Measurements from ENCODE around the gene RBM10.
A peak's percentile ranks its signal among the peaks of the same experiment; 100 is the strongest.
"Not testable (repeated sequence)": the region's sequence is repeated elsewhere in the genome, so short reads cannot be mapped to it uniquely, and the experiment has no call there.

RBM10 gene

DNA sequence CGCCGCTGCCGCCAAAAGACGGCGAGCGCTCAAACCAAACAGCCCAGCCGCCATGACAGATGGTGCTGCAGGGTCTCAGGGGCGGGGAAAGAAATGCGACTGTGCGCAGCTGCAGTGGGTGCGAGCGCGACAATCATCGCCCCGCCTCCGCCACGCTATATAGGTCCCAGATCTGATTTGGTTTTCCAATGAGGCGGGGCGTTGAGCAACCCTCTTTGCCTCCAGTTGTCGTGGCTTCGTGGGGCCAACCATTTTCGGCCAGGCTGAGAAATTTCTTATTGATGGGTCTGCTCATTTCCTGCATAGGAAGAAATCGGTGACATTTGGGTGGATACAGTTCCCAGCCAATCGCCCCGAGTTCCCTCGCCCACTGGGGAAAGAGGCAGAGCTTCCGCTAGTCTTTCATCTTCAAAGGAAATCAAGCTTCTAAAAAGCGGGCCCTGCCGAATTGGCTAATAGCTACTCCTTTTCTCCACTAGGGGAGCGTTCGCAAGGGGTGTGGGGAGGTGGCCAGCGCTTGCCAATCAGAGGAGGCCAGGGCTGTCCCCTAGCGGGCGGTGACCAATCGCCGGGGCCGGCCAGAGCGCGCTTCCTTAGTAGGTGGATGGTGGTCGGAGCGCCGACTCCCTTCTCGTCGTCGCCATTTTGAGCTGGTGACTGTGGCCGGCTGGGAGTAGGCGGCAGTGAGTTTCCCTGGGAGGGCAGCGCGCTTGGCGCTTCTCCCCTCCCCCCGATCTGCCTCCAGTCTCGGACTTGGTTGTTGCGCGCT lies at the start of gene RBM10, which contains the start of gene NDUFB11:
RBM10 (plus strand) TSS at position 596 of the 769 bp plus-strand sequence. CDS start 2,261 bp downstream, outside the sequence.
NDUFB11 (minus strand) TSS at position 77 of the 769 bp plus-strand sequence; CDS start at position 54, 23 bp downstream.
- peak within 1 kb of the TSS; percentile 76 for H3K4me3 ChIP-seq (ENCODE audit: low read length)
- peak; percentile 96 for DNase-seq (ENCODE audit: low read depth)
- TF ChIP-seq CTCF (IDR thresholded peaks at IDR 0.05; ENCODE audit: insufficient read depth, low read depth, low read length, missing control alignments): peak; percentile 63

DNA sequence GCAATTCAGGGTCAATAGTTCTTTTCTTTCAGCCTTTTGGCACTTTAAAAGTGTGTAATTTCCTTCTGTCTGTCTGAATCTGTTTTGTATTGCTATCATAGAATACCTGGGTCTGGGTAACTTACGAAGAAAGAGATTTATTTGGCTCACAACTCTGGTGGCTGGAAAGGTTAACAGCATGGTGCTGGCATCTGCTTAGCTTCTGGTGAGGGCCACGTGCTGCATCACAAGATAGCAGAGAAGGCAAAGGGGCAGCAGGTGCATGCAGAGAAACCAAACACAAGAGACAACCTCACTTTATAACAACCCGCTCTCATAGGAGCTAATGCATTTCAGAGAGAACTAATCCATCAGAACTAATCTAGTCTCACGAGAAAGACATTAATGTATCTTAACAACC lies 48.0 kb upstream of the RBM10 start:
- no peak for DNase-seq (ENCODE audit: low read depth)
- TF ChIP-seq CTCF (IDR thresholded peaks at IDR 0.05; ENCODE audit: insufficient read depth, low read depth, low read length, missing control alignments): no peak
- no peak overlapping the region for H3K4me3 ChIP-seq (ENCODE audit: low read length)

GRCh38 chrX:47098338-47099094 lies 46.5 kb upstream of the RBM10 start:
- no peak overlapping the region for H3K4me3 ChIP-seq (ENCODE audit: low read length)
- TF ChIP-seq CTCF (IDR thresholded peaks at IDR 0.05; ENCODE audit: insufficient read depth, low read depth, low read length, missing control alignments): no peak
- DNase-seq (ENCODE audit: low read depth): no peak

DNA sequence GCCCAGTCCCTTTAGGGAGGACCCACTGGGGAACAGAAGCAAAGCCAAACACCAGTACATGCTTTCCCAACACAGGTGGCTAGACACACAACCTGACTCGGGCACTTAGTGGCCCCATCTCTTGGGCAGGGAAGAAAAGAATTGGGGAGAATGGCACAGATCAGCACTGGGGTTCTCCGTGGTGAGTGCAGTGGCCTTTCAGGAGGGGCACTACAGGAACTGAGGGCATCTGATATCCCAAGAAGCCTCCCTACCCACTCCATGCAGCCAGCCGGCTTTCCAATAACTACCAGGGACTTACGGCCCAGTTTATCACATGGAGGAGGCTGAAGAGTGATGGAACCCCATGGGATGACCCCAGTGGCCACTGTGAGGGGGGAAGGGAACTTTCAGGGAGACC lies 43.8 kb upstream of the RBM10 start:
- no peak for DNase-seq (ENCODE audit: low read depth)
- TF ChIP-seq CTCF (IDR thresholded peaks at IDR 0.05; ENCODE audit: insufficient read depth, low read depth, low read length, missing control alignments): no peak

DNA sequence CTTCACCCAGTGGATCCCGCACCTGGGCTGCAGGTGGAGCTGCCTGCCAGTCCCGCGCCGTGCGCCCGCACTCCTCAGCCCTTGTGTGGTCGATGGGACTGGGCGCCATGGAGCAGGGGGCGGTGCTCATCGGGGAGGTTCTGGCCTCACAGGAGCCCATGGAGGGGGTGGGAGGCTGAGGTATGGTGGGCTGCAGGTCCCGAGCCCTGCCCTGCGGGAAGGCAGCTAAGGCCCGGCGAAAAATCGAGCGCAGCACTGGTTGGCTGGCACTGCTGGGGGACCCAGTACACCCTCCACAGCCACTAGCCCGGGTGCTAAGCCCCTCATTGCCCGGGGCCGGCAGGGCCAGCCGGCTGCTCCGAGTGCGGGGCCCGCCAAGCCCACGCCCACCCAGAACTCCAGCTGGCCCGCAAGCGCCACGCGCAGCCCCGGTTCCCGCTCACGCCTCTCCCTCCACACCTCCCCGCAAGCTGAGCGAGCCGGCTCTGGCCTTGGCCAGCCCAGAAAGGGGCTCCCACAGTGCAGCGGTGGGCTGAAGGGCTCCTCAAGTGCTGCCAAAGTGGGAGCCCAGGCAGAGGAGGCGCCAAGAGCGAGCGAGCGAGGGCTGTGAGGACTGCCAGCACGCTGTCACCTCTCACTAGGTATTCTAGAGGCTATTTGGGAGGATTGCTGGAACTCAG lies 33.9 kb upstream of the RBM10 start:
- DNase-seq (ENCODE audit: low read depth); H3K4me3 ChIP-seq (ENCODE audit: low read length): not testable (repeated sequence)

More for the DNA sequence above, 43.8 kb upstream of the RBM10 start:
- no peak overlapping the region for H3K4me3 ChIP-seq (ENCODE audit: low read length)

GRCh38 chrX:47112316-47112954 lies 32.6 kb upstream of the RBM10 start:
- no peak overlapping the region for H3K4me3 ChIP-seq (ENCODE audit: low read length)
- DNase-seq (ENCODE audit: low read depth): peak; percentile 8
- no peak for TF ChIP-seq CTCF (IDR thresholded peaks at IDR 0.05; ENCODE audit: insufficient read depth, low read depth, low read length, missing control alignments)

DNA sequence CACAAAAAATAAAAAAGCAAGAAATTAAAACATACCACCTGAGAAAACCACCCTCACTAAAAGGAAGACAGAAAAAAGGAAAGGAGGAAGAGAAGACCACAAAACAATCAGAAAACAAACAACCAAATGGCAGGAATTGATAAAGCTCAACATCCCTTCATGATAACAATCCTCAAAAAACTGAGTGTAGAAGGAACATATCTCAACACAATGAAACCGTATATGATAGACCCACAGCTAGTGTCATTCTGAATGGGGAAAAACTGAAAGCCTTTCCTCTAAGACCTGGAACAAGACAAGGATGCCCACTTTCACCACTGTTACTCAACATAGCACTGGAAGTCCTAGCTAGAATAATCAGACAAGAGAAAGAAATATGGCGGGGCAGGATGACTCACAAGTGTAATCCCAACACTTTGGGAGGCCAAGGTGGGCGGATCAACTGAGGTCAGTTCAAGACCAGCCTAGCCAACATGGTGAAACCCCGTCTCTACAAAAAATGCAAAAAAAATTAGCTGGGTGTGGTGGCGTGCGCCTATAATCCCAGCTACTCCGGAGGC lies 28.4 kb upstream of the RBM10 start:
- H3K4me3 ChIP-seq (ENCODE audit: low read length); DNase-seq (ENCODE audit: low read depth): not testable (repeated sequence)

DNA sequence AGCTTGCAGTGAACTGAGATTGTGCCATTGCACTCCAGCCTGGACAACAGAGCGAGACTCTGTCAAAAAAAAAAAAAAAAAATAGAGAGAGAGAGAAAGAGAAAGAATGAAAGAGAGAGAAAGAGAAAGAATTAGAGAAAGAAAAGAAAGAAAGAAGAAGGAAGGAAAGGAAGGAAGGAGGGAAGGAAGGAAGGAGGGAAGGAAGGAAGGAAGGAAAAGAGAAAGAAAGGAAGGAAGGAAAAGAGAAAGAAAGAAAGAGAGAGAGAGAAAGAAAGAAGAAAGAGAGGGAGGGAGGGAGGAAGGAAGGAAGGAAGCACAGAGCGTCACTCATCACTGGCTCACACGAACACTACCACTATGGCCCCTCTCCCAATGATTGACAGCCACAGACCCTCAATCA lies 20.6 kb upstream of the RBM10 start:
- H3K4me3 ChIP-seq (ENCODE audit: low read length): not testable (repeated sequence)

More for the DNA sequence above, 20.6 kb upstream of the RBM10 start:
- not testable (repeated sequence) for DNase-seq (ENCODE audit: low read depth)
